ENCODE data around the gene SLC4A2. TPM values are rescaled to one million over a fixed set of nuclear protein-coding genes. Genes with fewer than 3 reads are reported as not detected.

SLC4A2 gene
- total RNA-seq, 1 donor from 2014 or later = 35.9 TPM

- no peak for ATAC-seq
These were observed 36.6 kb downstream of the SLC4A2 start for GRCh38 chr7:151095828-151096475.

DNA sequence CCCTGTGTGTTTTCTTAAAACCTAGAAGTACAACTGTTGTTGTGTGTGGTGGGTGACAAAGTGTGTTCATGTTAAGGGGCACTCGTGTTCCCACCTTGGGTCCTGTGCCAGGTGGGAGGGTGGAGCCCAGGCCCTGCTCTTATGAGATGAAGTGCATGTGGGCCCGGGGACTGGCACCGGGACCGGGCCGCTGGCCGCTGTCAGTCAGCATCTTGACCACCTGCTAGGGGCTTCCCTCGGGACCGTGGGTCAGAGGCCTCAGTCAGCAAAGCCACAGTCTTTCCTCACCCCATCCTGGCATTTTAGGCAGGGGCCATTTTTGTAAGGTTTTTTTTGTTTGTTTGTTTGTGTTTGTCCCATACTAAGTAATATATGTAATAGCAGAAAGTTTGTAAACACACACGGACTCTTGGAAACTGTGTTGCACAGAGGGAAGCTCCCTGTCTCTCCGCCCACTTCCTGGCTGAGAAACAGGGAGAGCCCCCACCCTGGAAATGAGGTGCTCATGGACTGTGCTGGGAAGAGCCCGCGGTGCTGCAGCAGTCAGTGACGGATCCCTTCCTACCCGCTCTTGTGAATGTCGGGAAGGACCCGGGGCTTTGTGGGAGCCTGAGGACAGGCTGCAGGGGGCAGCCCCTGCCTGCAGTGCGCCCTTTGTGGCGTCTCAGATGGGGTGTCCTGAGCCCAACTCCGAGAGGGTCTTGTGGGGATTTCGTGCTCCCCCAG lies 40.3 kb downstream of the SLC4A2 start:
- no peak for ATAC-seq

- no peak for ATAC-seq
These were observed 41.5 kb downstream of the SLC4A2 start for GRCh38 chr7:151100921-151101320.

GRCh38 chr7:151101621-151102396 lies 42.4 kb downstream of the SLC4A2 start:
- no peak for ATAC-seq

DNA sequence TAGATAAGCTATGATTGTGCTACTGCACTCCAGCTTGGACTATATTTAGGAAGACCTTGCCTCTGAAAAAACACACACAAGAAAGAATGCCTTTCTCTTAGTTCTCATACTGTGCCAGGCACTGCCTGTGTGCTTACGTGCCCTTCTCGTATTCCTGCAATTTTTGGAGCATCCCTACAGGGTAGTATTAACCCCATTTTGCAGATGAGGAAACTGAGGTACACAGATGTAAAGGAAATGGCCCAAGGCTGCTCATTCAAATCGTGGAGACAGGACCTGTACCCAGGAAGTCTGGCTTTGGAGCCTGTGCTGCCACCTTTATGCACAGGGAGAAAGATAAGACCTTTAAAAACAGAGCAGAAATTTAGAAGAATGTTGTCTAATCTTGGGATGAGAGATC lies 43.6 kb downstream of the SLC4A2 start:
- no peak for ATAC-seq

GRCh38 chr7:151103973-151104372 lies 44.6 kb downstream of the SLC4A2 start:
- ATAC-seq = no peak

DNA sequence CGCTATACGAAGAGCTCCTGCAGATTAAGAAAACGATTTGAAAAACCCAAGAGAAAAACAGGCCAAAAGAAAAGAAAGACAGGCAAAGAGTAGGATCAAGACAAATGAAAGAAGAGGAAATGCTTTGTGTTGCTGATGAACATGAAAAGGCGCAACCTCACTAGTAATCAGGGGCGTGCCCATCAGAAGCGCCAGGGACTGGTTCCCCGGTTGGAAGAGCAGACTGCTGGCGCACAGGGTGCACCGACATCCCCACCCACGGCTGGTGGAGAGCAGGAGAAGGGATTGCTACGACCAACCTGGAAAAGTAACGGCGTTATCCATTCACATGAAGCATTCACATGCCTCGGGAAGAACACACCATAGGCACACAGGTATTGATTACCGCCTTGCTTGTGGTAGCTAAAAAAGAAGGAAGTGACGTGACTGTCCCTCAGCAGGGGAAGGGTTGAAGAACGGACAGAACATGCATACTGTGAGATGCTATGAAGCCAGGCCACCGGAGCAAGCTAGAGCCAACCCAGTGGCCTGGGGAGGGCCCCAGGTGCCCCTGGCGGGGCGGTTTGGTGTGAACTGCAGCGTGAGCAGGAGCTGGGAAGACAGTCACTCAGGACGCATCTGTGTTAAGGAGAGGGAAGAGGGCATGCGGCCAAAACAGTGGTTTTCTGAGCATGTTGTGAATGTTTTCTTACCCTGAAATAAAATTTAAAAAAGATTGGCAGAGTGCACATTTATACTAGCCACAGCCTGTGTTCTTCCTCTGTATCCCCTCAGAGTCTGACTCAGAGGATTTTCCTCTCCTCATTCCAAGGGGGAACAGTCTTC lies 45.2 kb downstream of the SLC4A2 start:
- peak; percentile 55 for ATAC-seq

DNA sequence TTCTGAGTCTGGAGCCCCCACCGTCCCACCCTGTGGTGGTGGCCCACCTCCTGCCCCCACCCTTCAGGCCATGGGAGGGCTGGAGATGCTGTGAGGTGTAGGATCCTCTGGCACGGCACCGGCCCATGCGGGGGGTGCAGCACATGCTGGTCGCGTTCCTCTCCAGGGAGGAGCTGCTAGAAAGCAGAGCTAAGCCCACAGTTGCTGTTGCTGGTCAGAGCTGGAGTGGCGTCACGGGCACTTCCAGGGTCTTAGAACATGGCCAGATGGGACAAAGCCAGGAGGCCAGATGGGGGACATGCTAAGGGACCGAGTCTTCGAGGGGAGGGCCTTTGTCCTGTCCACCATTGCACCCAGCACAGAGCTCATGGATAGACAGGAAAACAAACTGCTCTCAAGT lies 48.5 kb downstream of the SLC4A2 start:
- ATAC-seq = no peak

GRCh38 chr7:151109094-151110048 lies 50.0 kb downstream of the SLC4A2 start:
- ATAC-seq = no peak

DNA sequence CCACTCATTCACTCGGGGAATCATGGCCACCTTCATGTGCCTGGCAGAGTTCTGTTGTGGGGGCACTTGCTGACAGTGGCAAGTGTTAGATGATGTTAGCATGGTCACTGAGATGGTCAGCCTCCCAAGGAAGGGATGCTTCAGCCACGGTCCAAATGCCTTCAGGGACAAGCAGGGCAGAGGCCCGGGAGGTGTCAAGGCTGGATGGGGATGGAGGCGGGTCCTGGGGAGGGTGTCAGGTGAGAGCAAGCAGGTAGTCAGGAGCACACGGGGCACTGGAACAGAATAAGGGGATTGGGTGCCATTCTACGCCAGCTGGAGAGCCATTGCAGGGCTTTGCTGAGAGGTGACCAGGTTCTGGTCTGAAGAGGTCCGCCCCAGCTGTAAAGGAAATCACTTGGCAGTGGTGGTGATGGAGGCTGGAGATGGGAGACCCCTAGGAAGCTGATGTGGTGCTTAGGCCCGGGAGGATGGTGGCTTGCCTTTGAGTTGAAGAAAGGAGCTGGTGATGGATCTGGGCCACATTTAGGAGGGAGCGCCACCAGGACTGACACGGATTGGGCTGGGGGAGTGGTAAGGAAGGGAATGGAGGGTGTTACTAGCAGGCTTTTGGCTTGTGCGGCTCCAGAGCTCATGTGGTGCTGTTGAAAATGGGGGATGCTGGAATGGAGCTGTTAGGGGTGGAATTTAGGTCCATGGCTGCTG lies 51.0 kb downstream of the SLC4A2 start:
- ATAC-seq = no peak

GRCh38 chr7:151110941-151111645 lies 51.7 kb downstream of the SLC4A2 start:
- peak; percentile 36 for ATAC-seq

DNA sequence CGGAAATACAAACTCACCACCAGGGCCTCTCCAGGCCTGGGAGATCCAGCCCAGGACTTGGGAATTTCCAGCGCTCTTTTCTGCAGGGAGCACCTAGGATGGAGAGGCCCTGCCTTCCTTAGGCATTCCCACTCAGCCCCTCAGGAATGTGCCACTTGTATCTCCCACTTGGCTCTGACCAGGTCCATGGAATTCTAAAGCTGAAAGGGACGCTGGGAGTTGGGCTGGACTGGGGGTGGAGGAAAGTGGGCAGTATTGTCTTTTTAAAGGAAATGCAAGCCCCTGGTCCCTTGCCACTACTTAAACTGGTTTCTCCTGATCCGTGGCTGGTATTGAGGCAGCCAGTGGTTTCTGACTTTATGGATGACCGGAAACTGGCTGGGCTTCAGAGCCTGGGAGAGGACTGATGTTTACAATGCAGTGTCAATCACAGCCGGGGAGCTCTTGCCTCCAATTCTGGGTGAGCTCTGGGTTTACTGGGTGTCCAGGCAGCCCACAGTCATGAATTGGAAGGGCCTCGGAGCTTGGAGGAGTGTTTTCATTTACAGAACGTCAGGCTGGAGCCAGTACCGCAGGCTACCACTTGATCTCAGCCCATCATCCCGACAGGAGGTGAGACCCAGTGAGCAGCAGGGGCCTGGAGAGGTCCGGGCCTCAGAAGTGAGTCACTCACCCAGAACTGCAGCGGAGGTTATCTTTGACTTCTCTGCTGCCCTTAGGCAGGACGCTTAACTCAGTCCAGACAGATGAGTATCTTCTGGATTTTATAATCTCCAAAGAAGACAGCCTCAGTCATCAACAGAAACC lies 54.2 kb downstream of the SLC4A2 start:
- ATAC-seq = no peak

DNA sequence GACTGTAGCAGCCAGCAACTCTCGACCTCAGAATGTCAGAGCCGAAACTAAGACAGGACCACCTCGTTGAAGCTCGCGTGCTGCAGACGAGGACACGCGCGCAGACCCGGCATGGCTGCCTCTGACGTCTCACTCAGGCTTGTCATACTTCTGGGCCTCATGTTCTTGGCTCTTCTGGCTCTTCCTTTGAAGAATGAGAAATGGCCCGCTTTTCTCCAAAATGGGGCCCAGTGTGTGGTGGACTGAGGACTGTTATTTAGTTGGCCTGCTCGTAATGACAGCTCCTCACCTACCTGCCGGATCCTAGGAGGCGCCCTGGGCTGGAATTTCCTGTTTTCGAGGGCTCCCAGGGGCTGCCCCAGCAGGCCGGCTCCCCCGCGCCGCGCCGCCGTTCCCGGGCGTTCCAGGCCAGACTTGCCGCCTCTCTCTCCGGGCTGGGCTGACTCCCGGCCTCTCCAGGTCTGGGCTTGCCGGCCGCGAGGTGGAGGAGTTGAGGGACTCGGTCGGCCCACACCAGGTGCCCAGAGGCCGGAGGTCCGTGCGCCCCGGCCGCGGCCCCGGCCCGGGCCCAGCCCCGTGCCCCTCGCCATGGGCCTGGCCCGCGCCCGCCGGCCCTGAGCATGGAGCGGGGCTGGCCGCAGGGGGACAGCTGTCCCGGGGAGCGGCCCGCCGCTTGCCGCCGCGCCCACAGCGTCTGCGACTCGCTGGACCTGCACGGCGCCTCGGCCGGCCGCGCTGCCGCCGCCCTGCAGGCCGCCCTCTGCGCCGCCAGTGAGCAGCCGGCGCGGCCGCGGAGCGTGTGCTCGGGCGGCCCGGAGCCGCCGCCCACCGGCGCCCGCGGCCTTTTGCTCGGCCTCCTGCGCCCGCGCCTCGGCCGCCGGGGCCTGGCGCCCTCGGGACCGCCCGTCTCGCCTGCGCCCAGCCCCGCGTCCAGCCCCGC lies 55.0 kb downstream of the SLC4A2 start:
- ATAC-seq = peak; percentile 61

- no peak for ATAC-seq
These were observed 55.9 kb downstream of the SLC4A2 start for GRCh38 chr7:151115121-151115835.

DNA sequence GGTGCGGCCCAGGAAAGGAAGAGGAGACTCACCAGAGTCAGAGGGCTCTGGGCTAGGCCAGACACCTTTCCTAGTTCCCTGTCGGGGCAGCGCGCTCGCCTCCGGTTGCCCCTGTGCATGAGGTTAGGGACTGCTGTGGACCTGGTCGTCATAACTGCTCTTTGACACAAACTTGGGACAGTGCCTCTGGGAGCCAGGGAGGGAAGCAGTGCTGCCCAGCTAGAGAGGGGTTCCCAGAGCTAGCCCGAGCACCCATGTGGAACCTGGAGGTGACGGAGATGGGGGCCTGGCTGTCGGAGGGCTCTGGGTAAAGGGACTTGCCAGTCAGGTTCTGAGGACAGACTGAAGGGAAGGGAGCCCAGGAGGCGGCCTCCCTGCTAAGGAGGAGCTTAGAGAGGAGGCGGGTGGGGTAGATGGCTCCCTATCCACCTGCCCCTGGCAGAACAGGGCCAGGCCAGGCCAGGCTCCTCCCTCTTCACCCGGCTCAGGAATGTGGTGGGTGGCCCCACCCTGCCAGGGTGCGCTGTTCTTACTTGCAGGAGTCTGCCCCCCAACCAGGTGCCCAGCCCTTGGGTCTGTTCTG lies 56.5 kb downstream of the SLC4A2 start:
- ATAC-seq = peak; percentile 94

DNA sequence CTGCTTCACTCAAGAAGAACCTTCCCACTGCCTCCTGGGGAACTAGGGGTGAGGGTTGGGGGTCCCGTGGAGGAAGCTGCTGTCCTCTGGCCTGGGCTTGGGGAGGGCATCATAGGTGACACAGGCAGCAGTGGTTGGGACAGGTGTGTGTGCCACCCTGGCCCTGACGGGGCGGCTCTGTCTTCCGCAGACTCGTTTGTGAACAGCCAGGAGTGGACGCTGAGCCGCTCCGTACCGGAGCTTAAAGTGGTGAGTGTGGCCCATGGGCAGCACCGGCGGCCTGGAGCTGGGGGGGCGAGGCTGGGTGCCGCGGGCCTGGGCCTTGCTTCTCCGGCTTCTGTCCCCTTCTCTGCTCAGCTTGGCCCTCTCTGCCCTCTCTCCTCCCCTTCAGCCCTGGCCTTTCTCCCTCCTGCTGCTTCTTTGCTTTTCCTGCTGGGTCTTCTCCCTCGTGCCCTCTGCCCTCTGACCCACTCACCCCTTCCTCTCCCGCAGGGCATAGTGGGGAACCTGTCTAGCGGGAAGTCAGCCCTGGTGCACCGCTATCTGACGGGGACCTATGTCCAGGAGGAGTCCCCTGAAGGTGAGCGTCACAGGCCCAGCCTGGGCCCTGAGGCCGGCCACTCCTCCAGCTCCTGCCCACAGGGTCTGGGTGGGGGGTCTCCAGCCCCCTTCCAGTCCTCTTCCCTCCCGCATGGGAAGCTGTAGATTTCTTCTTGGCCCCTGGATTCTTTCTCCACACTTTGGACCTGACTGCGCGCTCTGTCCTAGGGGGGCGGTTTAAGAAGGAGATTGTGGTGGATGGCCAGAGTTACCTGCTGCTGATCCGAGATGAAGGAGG lies 57.4 kb downstream of the SLC4A2 start:
- ATAC-seq = peak; percentile 35

All from esophagus mucosa (tissue), 1 donor.